GM12873 (cell line): Measurements from ENCODE around the gene HHIPL1.

Experiments
- CTCF ChIP-seq: IDR thresholded peaks from 2 replicates; pipeline ENCODE4 v1.5.1; 2012; ENCODE audit warnings: low read depth, mild to moderate bottlenecking, moderate library complexity, low read length, control low read depth; ENCODE audit not compliant: insufficient read depth; ENCODE audit errors: missing control alignments

Gene HHIPL1

GRCh38 chr14:99724939-99725773 lies 80.2 kb downstream of the HHIPL1 start:
- no peak for TF ChIP-seq CTCF

- no peak for TF ChIP-seq CTCF
Measured at GRCh38 chr14:99725774-99726537, 81.0 kb downstream of the HHIPL1 start.

- no peak for TF ChIP-seq CTCF
Measured at GRCh38 chr14:99726538-99727095, 81.7 kb downstream of the HHIPL1 start.

DNA sequence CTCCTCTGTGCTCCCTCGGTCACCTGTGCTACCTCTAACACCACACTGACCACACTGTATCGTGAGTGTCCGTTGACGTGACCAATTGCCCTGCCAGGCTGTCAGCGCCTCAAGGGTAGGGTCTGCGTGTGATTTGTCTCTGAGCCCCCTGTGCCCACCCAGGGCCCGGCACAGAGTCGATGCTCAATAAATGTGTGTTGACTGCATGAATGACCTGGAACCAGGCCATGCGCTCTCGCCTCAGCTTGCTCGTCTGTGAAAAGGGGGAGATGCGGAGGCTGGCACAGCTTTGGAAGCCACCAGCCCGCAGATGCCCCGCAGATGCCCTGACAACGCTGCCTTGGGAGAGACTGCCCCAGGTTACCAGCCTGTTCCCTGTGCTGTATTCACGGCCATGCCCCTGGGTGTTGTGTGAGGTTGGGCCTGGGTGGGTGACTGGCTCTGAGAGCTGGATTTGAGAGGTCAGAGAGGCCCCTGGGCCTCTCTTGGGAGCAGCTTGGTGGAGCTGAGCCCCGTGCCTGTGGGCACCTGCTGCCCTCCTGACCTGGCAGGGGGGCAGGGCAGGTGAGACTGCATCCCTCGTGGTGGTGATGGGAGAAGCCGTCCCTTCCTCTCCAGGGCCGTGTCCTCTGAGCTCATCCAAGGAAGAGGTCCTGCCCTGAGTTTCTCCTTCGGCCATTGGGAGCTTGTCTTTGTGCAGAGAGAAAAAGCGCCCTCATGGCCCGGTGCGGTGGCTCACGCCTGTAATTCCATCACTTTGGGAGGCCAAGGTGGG lies 82.4 kb downstream of the HHIPL1 start:
- no peak for TF ChIP-seq CTCF

GRCh38 chr14:99728231-99728920 lies 83.4 kb downstream of the HHIPL1 start:
- TF ChIP-seq CTCF: no peak

- no peak for TF ChIP-seq CTCF
Measured at GRCh38 chr14:99728981-99729451, 84.1 kb downstream of the HHIPL1 start.
